Activated CD8-positive, alpha-beta memory T cell treated with anti-CD3 and anti-CD28 coated beads, Interleukin-2, amount 50 U/mL, for 24 hours (primary cell): Measurements from ENCODE around the gene SLC13A2.

Experiments
- DNase-seq: peaks from one replicate; pipeline ENCODE4 v3.0.0-alpha.2; 2020; ENCODE audit errors: extremely low read depth

SLC13A2 gene

GRCh38 chr17:28471531-28472342 is 1.7 kb upstream of the SLC13A2 start:
- DNase-seq: no peak

- DNase-seq: no peak
Observed at GRCh38 chr17:28472871-28473497, 460 bp upstream of the SLC13A2 start.

GRCh38 chr17:28474111-28474531 is 677 bp downstream of the SLC13A2 start:
- no peak for DNase-seq

- DNase-seq: no peak
Observed at GRCh38 chr17:28475151-28475900, 1.9 kb downstream of the SLC13A2 start.

GRCh38 chr17:28476076-28476865 is 2.8 kb downstream of the SLC13A2 start:
- no peak for DNase-seq

GRCh38 chr17:28477928-28478327 is 4.5 kb downstream of the SLC13A2 start:
- no peak for DNase-seq

- DNase-seq: no peak
Observed at GRCh38 chr17:28478712-28479615, 5.5 kb downstream of the SLC13A2 start.

GRCh38 chr17:28480278-28480677 is 6.8 kb downstream of the SLC13A2 start:
- no peak for DNase-seq

- no peak for DNase-seq
Observed at GRCh38 chr17:28480799-28481571, 7.5 kb downstream of the SLC13A2 start.

GRCh38 chr17:28482551-28483199 is 9.2 kb downstream of the SLC13A2 start:
- no peak for DNase-seq

- DNase-seq: no peak
Observed at GRCh38 chr17:28484296-28484695, 10.9 kb downstream of the SLC13A2 start.

- no peak for DNase-seq
Observed at GRCh38 chr17:28485049-28485448, 11.6 kb downstream of the SLC13A2 start.

GRCh38 chr17:28487881-28488532 is 14.6 kb downstream of the SLC13A2 start:
- no peak for DNase-seq

GRCh38 chr17:28488533-28489276 is 15.3 kb downstream of the SLC13A2 start:
- DNase-seq: no peak

GRCh38 chr17:28491286-28491685 is 17.8 kb downstream of the SLC13A2 start:
- DNase-seq: no peak

- no peak for DNase-seq
Observed at GRCh38 chr17:28491860-28492259, 18.4 kb downstream of the SLC13A2 start.

- no peak for DNase-seq
Observed at GRCh38 chr17:28492352-28493310, 19.2 kb downstream of the SLC13A2 start.
